Calu3 (cell line): Measurements from ENCODE around the gene LPAR1. TPM values are rescaled to one million over a fixed set of nuclear protein-coding genes. Genes with fewer than 3 reads are reported as not detected.

Experiments used
- BruUV-seq: library from RNA; stranded (reverse); fragments of 400-500 nt; replicated peaks from 2 replicates; lab custom pipeline; 2021; lab: Mats Ljungman, UMichigan
- CTCF ChIA-PET: fragments of 300-600 bp; sonication (Branson Sonifier 250); formaldehyde crosslinking; loops from one replicate; lab custom pipeline; 2022; ENCODE audit warnings: antibody characterized with exemption; lab: Charles Lee
- DNase-seq: peaks from one replicate; pipeline ENCODE4 v3.0.0; 2022
- H3K27ac Mint-ChIP-seq: one replicate; pipeline ENCODE4 v1.8.0; 2022; ENCODE audit warnings: mixed read lengths; ENCODE audit not compliant: unreplicated experiment
- H3K27me3 Mint-ChIP-seq: one replicate; pipeline ENCODE4 v1.8.0; 2022; ENCODE audit warnings: mixed read lengths; ENCODE audit not compliant: unreplicated experiment
- H3K36me3 Mint-ChIP-seq: one replicate; pipeline ENCODE4 v1.8.0; 2022; ENCODE audit warnings: mild to moderate bottlenecking, moderate library complexity, mixed read lengths; ENCODE audit not compliant: insufficient read depth, unreplicated experiment
- H3K4me1 Mint-ChIP-seq: one replicate; pipeline ENCODE4 v1.8.0; 2022; ENCODE audit warnings: mild to moderate bottlenecking, low read depth, mixed read lengths; ENCODE audit not compliant: unreplicated experiment
- H3K4me3 Mint-ChIP-seq: one replicate; pipeline ENCODE4 v1.8.0; 2022; ENCODE audit warnings: mild to moderate bottlenecking, low read depth, moderate library complexity, mixed read lengths; ENCODE audit not compliant: unreplicated experiment
- H3K9me3 Mint-ChIP-seq: one replicate; pipeline ENCODE4 v1.8.0; 2022; ENCODE audit warnings: low read depth, mixed read lengths; ENCODE audit not compliant: unreplicated experiment
- CTCF ChIP-seq: fragments of 200-600 bp; IDR thresholded peaks from one replicate; pipeline ENCODE4 v1.8.0; 2022; ENCODE audit warnings: antibody characterized with exemption; ENCODE audit not compliant: unreplicated experiment
- intact Hi-C: fragments of 100-400 bp; cut with micrococcal nuclease; formaldehyde crosslinking; loops from one replicate; pipeline ENCODE4 v1.10.0; 2022; ENCODE audit not compliant: unreplicated experiment
- total RNA-seq: library from RNA; stranded (reverse); gene quantifications from 2 replicates; pipeline ENCODE4 v1.2.3, GENCODE V29; 2022

LPAR1 gene
- total RNA-seq, 1 experiment from 2014 or later = 6.3 TPM

GRCh38 chr9:110897943-110898342, 140.3 kb downstream of the LPAR1 start:
- Mint-ChIP-seq H3K9me3 (peaks cover 11% of the 10 kb centered on the region), H3K27me3 (no peaks in the 10 kb centered on the region), H3K4me3 (no peak overlapping the region), H3K36me3 (no peaks in the 10 kb centered on the region), H3K27ac (no peak overlapping the region), H3K4me1 (no peaks in the 10 kb centered on the region)
- no peak for TF ChIP-seq CTCF
- CTCF ChIA-PET = no interaction called here
- no peak for DNase-seq
- no TSS peak for BruUV-seq
- intact Hi-C loops = no loop called here

GRCh38 chr9:110895147-110895905, 142.9 kb downstream of the LPAR1 start:
- CTCF ChIA-PET = no interaction called here
- H3K4me1 Mint-ChIP-seq = peaks cover 12% of the 10 kb centered on the region
- H3K9me3 Mint-ChIP-seq = peaks cover 5% of the 10 kb centered on the region
- intact Hi-C loops = no loop called here
- H3K36me3 Mint-ChIP-seq = peaks cover 4% of the 10 kb centered on the region
- H3K4me3 Mint-ChIP-seq = no peak overlapping the region
- BruUV-seq = no TSS peak
- H3K27ac Mint-ChIP-seq = no peak overlapping the region
- H3K27me3 Mint-ChIP-seq = no peaks in the 10 kb centered on the region
- TF ChIP-seq CTCF = no peak
- no peak for DNase-seq

- Mint-ChIP-seq H3K27me3 (no peaks in the 10 kb centered on the region), H3K4me1 (peaks cover 12% of the 10 kb centered on the region), H3K27ac (no peak overlapping the region), H3K4me3 (no peak overlapping the region), H3K9me3 (peaks cover 5% of the 10 kb centered on the region), H3K36me3 (peaks cover 4% of the 10 kb centered on the region)
- TF ChIP-seq CTCF = no peak
- intact Hi-C loops = no loop called here
- CTCF ChIA-PET = no interaction called here
- DNase-seq = no peak
- no TSS peak for BruUV-seq
Observed at GRCh38 chr9:110894731-110895130, 143.5 kb downstream of the LPAR1 start.

GRCh38 chr9:110892689-110893088, 145.6 kb downstream of the LPAR1 start:
- BruUV-seq = no TSS peak
- no peak for DNase-seq
- Mint-ChIP-seq H3K27me3 (no peaks in the 10 kb centered on the region), H3K4me1 (peaks cover 20% of the 10 kb centered on the region), H3K9me3 (peaks cover 5% of the 10 kb centered on the region), H3K27ac (no peak overlapping the region), H3K36me3 (peaks cover 4% of the 10 kb centered on the region), H3K4me3 (no peak overlapping the region)
- intact Hi-C loops = no loop called here
- CTCF ChIA-PET = no interaction called here
- no peak for TF ChIP-seq CTCF
